ENCODE measurements around the gene SCN1B.
A peak's percentile ranks its signal among the peaks of the same experiment; 100 is the strongest.

Gene SCN1B

GRCh38 chr19:35030257-35031071 lies at the start of gene SCN1B:
SCN1B (plus strand) TSS chr19:35030470; CDS start chr19:35030821, 351 bp downstream.
- H3K79me2 ChIP-seq (ENCODE audit: insufficient read depth, low read length), result no peaks in the 10 kb centered on the region
- H4K20me1 ChIP-seq (ENCODE audit: insufficient read depth, low read length, poor library complexity, severe bottlenecking), result no peaks in the 10 kb centered on the region
- peak within 1 kb of the TSS; percentile 44 for H3K4me3 ChIP-seq (ENCODE audit: low read length, poor library complexity, severe bottlenecking)
- no peaks in the 10 kb centered on the region for H3K9me3 ChIP-seq (ENCODE audit: insufficient read depth, low read depth, low read length)
- peak within 1 kb of the TSS; percentile 24 for H3K4me2 ChIP-seq (ENCODE audit: low read depth, low read length, poor library complexity, severe bottlenecking)
- H3K36me3 ChIP-seq (ENCODE audit: insufficient read depth, low read length), result peaks cover 21% of the 10 kb centered on the region; the same call in 1 of the 2 replicates
- H2AFZ ChIP-seq (ENCODE audit: low read length), result no peak within 1 kb of the TSS
- H3K9me2 ChIP-seq (replicated peaks; ENCODE audit: low read depth, low read length), result no peaks in the 10 kb centered on the region
- no peaks in the 10 kb centered on the region for H3F3A ChIP-seq (ENCODE audit: low read depth)
- peaks cover 11% of the 10 kb centered on the region for H3K27me3 ChIP-seq (ENCODE audit: insufficient read depth, low read length, poor library complexity, severe bottlenecking)
- no peaks in the 10 kb centered on the region for H3K4me1 ChIP-seq (ENCODE audit: insufficient read depth, low read length, poor library complexity, severe bottlenecking)
- no peak for TF ChIP-seq CTCF (conservative IDR thresholded peaks at IDR 0.05; ENCODE audit: low read length)
- no peak for TF ChIP-seq EZH2phosphoT487 (IDR thresholded peaks at IDR 0.05; ENCODE audit: borderline replicate concordance)
- H3K9ac ChIP-seq (ENCODE audit: low read depth, low read length, poor library complexity, severe bottlenecking), result no peak within 1 kb of the TSS

- no peaks in the 10 kb centered on the region for H3K79me2 ChIP-seq (ENCODE audit: insufficient read depth, low read length)
- no peaks in the 10 kb centered on the region for H3K36me3 ChIP-seq (ENCODE audit: insufficient read depth, low read length)
- H3K9me2 ChIP-seq (replicated peaks; ENCODE audit: low read depth, low read length), result no peaks in the 10 kb centered on the region
- no peaks in the 10 kb centered on the region for H3F3A ChIP-seq (ENCODE audit: low read depth)
- H2AFZ ChIP-seq (ENCODE audit: low read length), result no peak overlapping the region
- TF ChIP-seq CTCF (conservative IDR thresholded peaks at IDR 0.05; ENCODE audit: low read length), result no peak
- no peak for TF ChIP-seq EZH2phosphoT487 (IDR thresholded peaks at IDR 0.05; ENCODE audit: borderline replicate concordance)
- H3K9ac ChIP-seq (ENCODE audit: low read depth, low read length, poor library complexity, severe bottlenecking), result no peak overlapping the region
- no peaks in the 10 kb centered on the region for H4K20me1 ChIP-seq (ENCODE audit: insufficient read depth, low read length, poor library complexity, severe bottlenecking)
- H3K27me3 ChIP-seq (ENCODE audit: insufficient read depth, low read length, poor library complexity, severe bottlenecking), result no peaks in the 10 kb centered on the region
- no peaks in the 10 kb centered on the region for H3K9me3 ChIP-seq (ENCODE audit: insufficient read depth, low read depth, low read length)
- no peak overlapping the region for H3K4me2 ChIP-seq (ENCODE audit: low read depth, low read length, poor library complexity, severe bottlenecking)
- H3K4me1 ChIP-seq (ENCODE audit: insufficient read depth, low read length, poor library complexity, severe bottlenecking), result peaks cover 6% of the 10 kb centered on the region
- H3K4me3 ChIP-seq (ENCODE audit: low read length, poor library complexity, severe bottlenecking), result no peak overlapping the region
These were observed 48.0 kb upstream of the SCN1B start for GRCh38 chr19:34982275-34982674.

- no peaks in the 10 kb centered on the region for H4K20me1 ChIP-seq (ENCODE audit: insufficient read depth, low read length, poor library complexity, severe bottlenecking)
- TF ChIP-seq EZH2phosphoT487 (IDR thresholded peaks at IDR 0.05; ENCODE audit: borderline replicate concordance) (no peak), CTCF (conservative IDR thresholded peaks at IDR 0.05; ENCODE audit: low read length) (no peak)
- no peaks in the 10 kb centered on the region for H3K36me3 ChIP-seq (ENCODE audit: insufficient read depth, low read length)
- H3K4me3 ChIP-seq (ENCODE audit: low read length, poor library complexity, severe bottlenecking), result no peak overlapping the region
- H2AFZ ChIP-seq (ENCODE audit: low read length), result no peak overlapping the region
- H3K9me2 ChIP-seq (replicated peaks; ENCODE audit: low read depth, low read length), result no peaks in the 10 kb centered on the region
- peaks cover 6% of the 10 kb centered on the region for H3K4me1 ChIP-seq (ENCODE audit: insufficient read depth, low read length, poor library complexity, severe bottlenecking)
- no peaks in the 10 kb centered on the region for H3K27me3 ChIP-seq (ENCODE audit: insufficient read depth, low read length, poor library complexity, severe bottlenecking)
- H3K79me2 ChIP-seq (ENCODE audit: insufficient read depth, low read length), result no peaks in the 10 kb centered on the region
- no peak overlapping the region for H3K9ac ChIP-seq (ENCODE audit: low read depth, low read length, poor library complexity, severe bottlenecking)
- H3F3A ChIP-seq (ENCODE audit: low read depth), result no peaks in the 10 kb centered on the region
- H3K4me2 ChIP-seq (ENCODE audit: low read depth, low read length, poor library complexity, severe bottlenecking), result no peak overlapping the region
- H3K9me3 ChIP-seq (ENCODE audit: insufficient read depth, low read depth, low read length), result no peaks in the 10 kb centered on the region
These were observed 46.5 kb upstream of the SCN1B start for GRCh38 chr19:34983786-34984185.
